WTC11 (cell line): ENCODE results near the gene FGF11. TPM values are rescaled to one million over a fixed set of nuclear protein-coding genes. Genes with fewer than 3 reads are reported as not detected.

Source experiments
- ATAC-seq: fragments of 200-7000 bp; cut with Tn5 transposase; 2 replicates; pipeline ENCODE4 v1.10.0; 2021; ENCODE audit warnings: mild to moderate bottlenecking, moderate library complexity
- CTCF ChIA-PET: fragments of 300-600 bp; sonication (Branson Sonifier 250); formaldehyde crosslinking; loops from one replicate; lab custom pipeline; 2021; ENCODE audit warnings: antibody characterized with exemption; lab: Charles Lee
- POLR2A ChIA-PET: fragments of 350-600 bp; sonication (Branson Sonifier 250); formaldehyde crosslinking; loops from one replicate; lab custom pipeline; 2021; ENCODE audit warnings: antibody characterized with exemption; lab: Charles Lee
- DNase-seq: peaks from one replicate; pipeline ENCODE4 v3.0.0; 2021; ENCODE audit warnings: low spot score
- H3K27ac Mint-ChIP-seq: 2 replicates; pipeline ENCODE4 v1.8.0; 2021; ENCODE audit warnings: mixed read lengths
- H3K27me3 Mint-ChIP-seq: 2 replicates; pipeline ENCODE4 v1.8.0; 2021; ENCODE audit warnings: low read depth, mild to moderate bottlenecking, moderate library complexity, mixed read lengths
- H3K36me3 Mint-ChIP-seq: 2 replicates; pipeline ENCODE4 v1.8.0; 2021; ENCODE audit warnings: mixed read lengths
- H3K4me1 Mint-ChIP-seq: 2 replicates; pipeline ENCODE4 v1.8.0; 2022; ENCODE audit warnings: mixed read lengths
- H3K4me3 Mint-ChIP-seq: 2 replicates; pipeline ENCODE4 v1.8.0; 2021; ENCODE audit warnings: mild to moderate bottlenecking, moderate library complexity, mixed read lengths
- H3K9me3 Mint-ChIP-seq: 2 replicates; pipeline ENCODE4 v1.8.0; 2021; ENCODE audit warnings: mixed read lengths
- CREB1 ChIP-seq: sonication (generic); formaldehyde crosslinking; IDR thresholded peaks from 2 replicates; pipeline ENCODE4 v1.8.0; 2023; ENCODE audit warnings: mild to moderate bottlenecking, missing genetic modification reagents
- CREM ChIP-seq: sonication (generic); formaldehyde crosslinking; IDR thresholded peaks from 2 replicates; pipeline ENCODE4 v1.8.1; 2022; ENCODE audit warnings: mild to moderate bottlenecking, missing genetic modification reagents, moderate library complexity
- FOXJ3 ChIP-seq: sonication (generic); formaldehyde crosslinking; IDR thresholded peaks from 2 replicates; pipeline ENCODE4 v1.9.0; 2021; ENCODE audit warnings: missing genetic modification reagents, mild to moderate bottlenecking, borderline replicate concordance
- FOXP4 ChIP-seq: sonication (generic); formaldehyde crosslinking; IDR thresholded peaks from 2 replicates; pipeline ENCODE4 v1.8.0; 2022; ENCODE audit warnings: mild to moderate bottlenecking, missing genetic modification reagents
- HMGA2 ChIP-seq: fragments of 250-450 bp; sonication (Bioruptor Pico); IDR thresholded peaks from 2 replicates; pipeline ENCODE4 v1.4.0; 2021; ENCODE audit warnings: mild to moderate bottlenecking, moderate library complexity
- IRF2 ChIP-seq: sonication (generic); formaldehyde crosslinking; IDR thresholded peaks from 2 replicates; pipeline ENCODE4 v1.8.0; 2022; ENCODE audit warnings: low read depth, missing genetic modification reagents, borderline replicate concordance
- JAZF1 ChIP-seq: fragments of 250-450 bp; sonication (Bioruptor Pico); IDR thresholded peaks from 2 replicates; pipeline ENCODE4 v1.9.0; 2021; ENCODE audit warnings: moderate library complexity, mild to moderate bottlenecking, inconsistent platforms
- JUN ChIP-seq: sonication (generic); formaldehyde crosslinking; IDR thresholded peaks from 2 replicates; pipeline ENCODE4 v1.8.0; 2023; ENCODE audit warnings: mild to moderate bottlenecking, missing genetic modification reagents
- NFE2L1 ChIP-seq: sonication (generic); formaldehyde crosslinking; IDR thresholded peaks from 2 replicates; pipeline ENCODE4 v1.8.1; 2023; ENCODE audit warnings: missing genetic modification reagents
- NR3C1 ChIP-seq: sonication (generic); formaldehyde crosslinking; conservative IDR thresholded peaks from 2 replicates; pipeline ENCODE4 v1.8.1; 2023; ENCODE audit warnings: low read depth, mild to moderate bottlenecking, missing genetic modification reagents
- SMAD4 ChIP-seq: sonication (generic); formaldehyde crosslinking; IDR thresholded peaks from 2 replicates; pipeline ENCODE4 v1.8.0; 2022; ENCODE audit warnings: mild to moderate bottlenecking, missing genetic modification reagents
- TEAD4 ChIP-seq: sonication (generic); formaldehyde crosslinking; IDR thresholded peaks from 2 replicates; pipeline ENCODE4 v1.8.0; 2022; ENCODE audit warnings: mild to moderate bottlenecking, missing genetic modification reagents
- ZNF121 ChIP-seq: sonication (generic); formaldehyde crosslinking; IDR thresholded peaks from 2 replicates; pipeline ENCODE4 v1.8.0; 2023; ENCODE audit warnings: missing genetic modification reagents
- ZNF138 ChIP-seq: sonication (generic); formaldehyde crosslinking; conservative IDR thresholded peaks from 2 replicates; pipeline ENCODE4 v1.8.1; 2022; ENCODE audit warnings: mild to moderate bottlenecking, moderate library complexity, missing genetic modification reagents
- ZNF219 ChIP-seq: sonication (generic); formaldehyde crosslinking; IDR thresholded peaks from 2 replicates; pipeline ENCODE4 v1.8.0; 2023; ENCODE audit warnings: missing genetic modification reagents, mild to moderate bottlenecking, borderline replicate concordance
- ZNF423 ChIP-seq: fragments of 250-450 bp; sonication (Bioruptor Pico); IDR thresholded peaks from 2 replicates; pipeline ENCODE4 v2.1.2; 2022; ENCODE audit warnings: mild to moderate bottlenecking, moderate library complexity
- ZNF512 ChIP-seq: sonication (generic); formaldehyde crosslinking; IDR thresholded peaks from 2 replicates; pipeline ENCODE4 v1.8.1; 2022; ENCODE audit warnings: missing genetic modification reagents, borderline replicate concordance
- total RNA-seq: library from RNA; stranded (reverse); gene quantifications from 3 replicates; pipeline ENCODE4 v1.2.3, GENCODE V29; 2021
- TF ChIP-seq, protein P1 (sequence below): sonication (generic); formaldehyde crosslinking; IDR thresholded peaks from 2 replicates; pipeline ENCODE4 v1.8.0; 2023; ENCODE audit warnings: mild to moderate bottlenecking, missing genetic modification reagents
- TF ChIP-seq, protein P2 (sequence below): fragments of 250-450 bp; sonication (Bioruptor Pico); IDR thresholded peaks from 2 replicates; pipeline ENCODE4 v1.9.0; 2021; ENCODE audit warnings: mild to moderate bottlenecking, borderline replicate concordance
- TF ChIP-seq, protein P3 (sequence below): sonication (generic); formaldehyde crosslinking; IDR thresholded peaks from 2 replicates; pipeline ENCODE4 v1.8.1; 2022; ENCODE audit warnings: low read depth, missing genetic modification reagents, borderline replicate concordance

FGF11 gene
- total RNA-seq, 1 experiment from 2014 or later = 19.8 TPM

DNA sequence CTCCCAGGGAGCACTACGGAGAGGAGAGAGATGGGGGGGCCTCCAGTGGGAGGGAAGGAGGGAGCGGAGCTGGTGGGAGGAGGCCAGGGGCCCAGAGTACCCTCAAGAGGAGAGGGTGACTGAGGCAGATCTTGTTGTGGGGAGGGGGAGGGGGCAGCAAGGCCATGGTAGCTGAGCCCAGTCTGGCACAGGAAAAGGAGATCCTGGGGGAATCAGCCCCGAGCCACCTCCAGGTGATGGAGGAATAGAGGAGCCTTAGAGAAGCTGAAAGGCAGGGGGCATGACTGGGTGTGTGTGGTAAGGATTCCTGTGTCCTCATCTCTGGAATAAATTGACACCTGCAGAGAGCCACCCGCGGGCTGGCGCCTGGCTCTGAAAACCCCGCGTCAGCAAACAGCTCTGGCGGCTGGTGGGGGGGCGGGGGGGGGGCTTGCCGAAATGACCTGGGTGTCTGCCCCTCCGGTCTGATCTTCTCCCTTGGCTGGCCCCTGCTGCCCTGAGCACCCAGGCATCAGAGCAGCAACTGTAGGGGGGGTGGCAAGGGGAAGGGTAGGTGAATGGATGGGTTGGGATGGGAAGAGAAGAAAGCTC, 33.0 kb upstream of the FGF11 start (continued):
- TF ChIP-seq ZNF423 (CRISPR knock-in tag) (no peak), ZNF121 (no peak)

GRCh38 chr17:7407082-7407481, 32.2 kb upstream of the FGF11 start:
- TF ChIP-seq JUN (CRISPR knock-in tag) (no peak), NFE2L1 (CRISPR knock-in tag) (no peak), FOXJ3 (CRISPR knock-in tag) (no peak), IRF2 (no peak), ZNF138 (CRISPR knock-in tag) (no peak), ZNF219 (CRISPR knock-in tag) (no peak), FOXP4 (no peak), CREB1 (CRISPR knock-in tag) (no peak), SMAD4 (CRISPR knock-in tag) (no peak), JAZF1 (no peak), NR3C1 (CRISPR knock-in tag) (no peak), CREM (CRISPR knock-in tag) (no peak), TEAD4 (CRISPR knock-in tag) (no peak), HMGA2 (no peak), ZNF512 (CRISPR knock-in tag) (no peak)
- TF ChIP-seq, protein P1, sequence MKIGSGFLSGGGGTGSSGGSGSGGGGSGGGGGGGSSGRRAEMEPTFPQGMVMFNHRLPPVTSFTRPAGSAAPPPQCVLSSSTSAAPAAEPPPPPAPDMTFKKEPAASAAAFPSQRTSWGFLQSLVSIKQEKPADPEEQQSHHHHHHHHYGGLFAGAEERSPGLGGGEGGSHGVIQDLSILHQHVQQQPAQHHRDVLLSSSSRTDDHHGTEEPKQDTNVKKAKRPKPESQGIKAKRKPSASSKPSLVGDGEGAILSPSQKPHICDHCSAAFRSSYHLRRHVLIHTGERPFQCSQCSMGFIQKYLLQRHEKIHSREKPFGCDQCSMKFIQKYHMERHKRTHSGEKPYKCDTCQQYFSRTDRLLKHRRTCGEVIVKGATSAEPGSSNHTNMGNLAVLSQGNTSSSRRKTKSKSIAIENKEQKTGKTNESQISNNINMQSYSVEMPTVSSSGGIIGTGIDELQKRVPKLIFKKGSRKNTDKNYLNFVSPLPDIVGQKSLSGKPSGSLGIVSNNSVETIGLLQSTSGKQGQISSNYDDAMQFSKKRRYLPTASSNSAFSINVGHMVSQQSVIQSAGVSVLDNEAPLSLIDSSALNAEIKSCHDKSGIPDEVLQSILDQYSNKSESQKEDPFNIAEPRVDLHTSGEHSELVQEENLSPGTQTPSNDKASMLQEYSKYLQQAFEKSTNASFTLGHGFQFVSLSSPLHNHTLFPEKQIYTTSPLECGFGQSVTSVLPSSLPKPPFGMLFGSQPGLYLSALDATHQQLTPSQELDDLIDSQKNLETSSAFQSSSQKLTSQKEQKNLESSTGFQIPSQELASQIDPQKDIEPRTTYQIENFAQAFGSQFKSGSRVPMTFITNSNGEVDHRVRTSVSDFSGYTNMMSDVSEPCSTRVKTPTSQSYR = no peak
- TF ChIP-seq, protein P2, sequence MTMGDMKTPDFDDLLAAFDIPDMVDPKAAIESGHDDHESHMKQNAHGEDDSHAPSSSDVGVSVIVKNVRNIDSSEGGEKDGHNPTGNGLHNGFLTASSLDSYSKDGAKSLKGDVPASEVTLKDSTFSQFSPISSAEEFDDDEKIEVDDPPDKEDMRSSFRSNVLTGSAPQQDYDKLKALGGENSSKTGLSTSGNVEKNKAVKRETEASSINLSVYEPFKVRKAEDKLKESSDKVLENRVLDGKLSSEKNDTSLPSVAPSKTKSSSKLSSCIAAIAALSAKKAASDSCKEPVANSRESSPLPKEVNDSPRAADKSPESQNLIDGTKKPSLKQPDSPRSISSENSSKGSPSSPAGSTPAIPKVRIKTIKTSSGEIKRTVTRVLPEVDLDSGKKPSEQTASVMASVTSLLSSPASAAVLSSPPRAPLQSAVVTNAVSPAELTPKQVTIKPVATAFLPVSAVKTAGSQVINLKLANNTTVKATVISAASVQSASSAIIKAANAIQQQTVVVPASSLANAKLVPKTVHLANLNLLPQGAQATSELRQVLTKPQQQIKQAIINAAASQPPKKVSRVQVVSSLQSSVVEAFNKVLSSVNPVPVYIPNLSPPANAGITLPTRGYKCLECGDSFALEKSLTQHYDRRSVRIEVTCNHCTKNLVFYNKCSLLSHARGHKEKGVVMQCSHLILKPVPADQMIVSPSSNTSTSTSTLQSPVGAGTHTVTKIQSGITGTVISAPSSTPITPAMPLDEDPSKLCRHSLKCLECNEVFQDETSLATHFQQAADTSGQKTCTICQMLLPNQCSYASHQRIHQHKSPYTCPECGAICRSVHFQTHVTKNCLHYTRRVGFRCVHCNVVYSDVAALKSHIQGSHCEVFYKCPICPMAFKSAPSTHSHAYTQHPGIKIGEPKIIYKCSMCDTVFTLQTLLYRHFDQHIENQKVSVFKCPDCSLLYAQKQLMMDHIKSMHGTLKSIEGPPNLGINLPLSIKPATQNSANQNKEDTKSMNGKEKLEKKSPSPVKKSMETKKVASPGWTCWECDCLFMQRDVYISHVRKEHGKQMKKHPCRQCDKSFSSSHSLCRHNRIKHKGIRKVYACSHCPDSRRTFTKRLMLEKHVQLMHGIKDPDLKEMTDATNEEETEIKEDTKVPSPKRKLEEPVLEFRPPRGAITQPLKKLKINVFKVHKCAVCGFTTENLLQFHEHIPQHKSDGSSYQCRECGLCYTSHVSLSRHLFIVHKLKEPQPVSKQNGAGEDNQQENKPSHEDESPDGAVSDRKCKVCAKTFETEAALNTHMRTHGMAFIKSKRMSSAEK (CRISPR knock-in tag) = no peak
- TF ChIP-seq, protein P3, sequence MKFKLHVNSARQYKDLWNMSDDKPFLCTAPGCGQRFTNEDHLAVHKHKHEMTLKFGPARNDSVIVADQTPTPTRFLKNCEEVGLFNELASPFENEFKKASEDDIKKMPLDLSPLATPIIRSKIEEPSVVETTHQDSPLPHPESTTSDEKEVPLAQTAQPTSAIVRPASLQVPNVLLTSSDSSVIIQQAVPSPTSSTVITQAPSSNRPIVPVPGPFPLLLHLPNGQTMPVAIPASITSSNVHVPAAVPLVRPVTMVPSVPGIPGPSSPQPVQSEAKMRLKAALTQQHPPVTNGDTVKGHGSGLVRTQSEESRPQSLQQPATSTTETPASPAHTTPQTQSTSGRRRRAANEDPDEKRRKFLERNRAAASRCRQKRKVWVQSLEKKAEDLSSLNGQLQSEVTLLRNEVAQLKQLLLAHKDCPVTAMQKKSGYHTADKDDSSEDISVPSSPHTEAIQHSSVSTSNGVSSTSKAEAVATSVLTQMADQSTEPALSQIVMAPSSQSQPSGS = no peak
- Mint-ChIP-seq H3K36me3 (peaks cover 17% of the 10 kb centered on the region), H3K4me1 (peaks cover 29% of the 10 kb centered on the region), H3K9me3 (no peaks in the 10 kb centered on the region), H3K4me3 (peak overlapping the region; percentile 36), H3K27me3 (no peaks in the 10 kb centered on the region; the same call in 1 of the 2 replicates), H3K27ac (no peak overlapping the region)
- CTCF ChIA-PET = interaction anchor here (0.6 to 3.5 kb wide), 9 partner anchors 13 to 341 kb away, joined by 3 to 25 read pairs (median 7); partner anchors contain the start of gene PLSCR3
- ATAC-seq (no peak), DNase-seq (no peak)
- POLR2A ChIA-PET = interaction anchor here (0.8 to 1.8 kb wide), 3 partner anchors 13 to 77 kb away, joined by 3 to 5 read pairs (median 4); partner anchors contain the start of genes CHRNB1 and PLSCR3
